ENCODE data around the gene VPS13D. TPM values are rescaled to one million over a fixed set of nuclear protein-coding genes. Genes with fewer than 3 reads are reported as not detected.
A peak's percentile ranks its signal among the peaks of the same experiment; 100 is the strongest.

VPS13D gene
- total RNA-seq, 4 donors from 2014 or later = 88.1 to 105 (median 97.1) TPM

- peak; percentile 66 for ATAC-seq (ENCODE audit: low FRiP score)
- no peak for DNase-seq (ENCODE audit: low spot score)
- TF ChIP-seq CTCF (IDR thresholded peaks at IDR 0.05) = no peak
Measured at GRCh38 chr1:12424087-12424529, 194.3 kb downstream of the VPS13D start.

- no peak for DNase-seq (ENCODE audit: low spot score)
- no peak for ATAC-seq (ENCODE audit: low FRiP score)
- TF ChIP-seq CTCF (IDR thresholded peaks at IDR 0.05) = no peak
Measured at GRCh38 chr1:12424793-12425192, 195.0 kb downstream of the VPS13D start.

- no peak for TF ChIP-seq CTCF (IDR thresholded peaks at IDR 0.05)
- no peak for ATAC-seq (ENCODE audit: low FRiP score)
- no peak for DNase-seq (ENCODE audit: low spot score)
Measured at GRCh38 chr1:12426030-12426429, 196.2 kb downstream of the VPS13D start.

GRCh38 chr1:12428334-12428733 lies 198.5 kb downstream of the VPS13D start:
- DNase-seq (ENCODE audit: low spot score) (no peak), ATAC-seq (ENCODE audit: low FRiP score) (no peak)
- no peak for TF ChIP-seq CTCF (IDR thresholded peaks at IDR 0.05)

GRCh38 chr1:12430525-12430924 lies 200.7 kb downstream of the VPS13D start:
- DNase-seq (ENCODE audit: low spot score) = no peak
- no peak for ATAC-seq (ENCODE audit: low FRiP score)
- TF ChIP-seq CTCF (IDR thresholded peaks at IDR 0.05) = no peak

GRCh38 chr1:12432897-12433296 lies 203.1 kb downstream of the VPS13D start:
- no peak for ATAC-seq (ENCODE audit: low FRiP score)
- TF ChIP-seq CTCF (IDR thresholded peaks at IDR 0.05) = no peak

GRCh38 chr1:12433323-12434053 lies 203.7 kb downstream of the VPS13D start:
- no peak for TF ChIP-seq CTCF (IDR thresholded peaks at IDR 0.05)
- ATAC-seq (ENCODE audit: low FRiP score) = peak; percentile 46
- no peak for DNase-seq (ENCODE audit: low spot score)

More at GRCh38 chr1:12432897-12433296, 203.1 kb downstream of the VPS13D start:
- DNase-seq (ENCODE audit: low spot score) = no peak

All from omental fat pad (tissue), 4 donors.